Psoas muscle (tissue), 8 donors: Measurements from ENCODE around the gene FUBP1. TPM values are rescaled to one million over a fixed set of nuclear protein-coding genes. Genes with fewer than 3 reads are reported as not detected.
"Not testable (repeated sequence)": the region's sequence is repeated elsewhere in the genome, so short reads cannot be mapped to it uniquely, and the experiment has no call there.

Source experiments
- ATAC-seq, 4 donors: fragments of 200-7000 bp; cut with Tn5 transposase; one replicate each; pipeline ENCODE4 v1.9.1; 2020; ENCODE audit warnings: moderate library complexity in 3 of 4, mild to moderate bottlenecking in 2 of 4
- DNase-seq, 2 donors: peaks; one replicate each; pipeline ENCODE4 v3.0.0-alpha.2; 2020
- H3K27ac ChIP-seq: fragments of 200-600 bp; one replicate; pipeline ENCODE4 v1.8.0; 2022
- H3K27me3 ChIP-seq, 3 donors: fragments of 200-600 bp in 1 of 3; one replicate each; pipeline versions ENCODE4 v1.6.1 to v1.8.0; 2013 to 2022; ENCODE audit warnings: low read length in 2 of 3, mild to moderate bottlenecking in 2 of 3, moderate library complexity in 1 of 3; ENCODE audit not compliant: insufficient read depth in 3 of 3
- H3K36me3 ChIP-seq, 2 donors: fragments of 200-600 bp in 1 of 2; one replicate each; pipeline versions ENCODE4 v1.6.1 to v1.8.0; 2013 to 2022; ENCODE audit warnings: low read depth in 1 of 2, mild to moderate bottlenecking in 1 of 2, moderate library complexity in 1 of 2; ENCODE audit not compliant: insufficient read depth in 1 of 2
- H3K4me1 ChIP-seq: fragments of 200-600 bp; one replicate; pipeline ENCODE4 v1.8.0; 2022
- H3K4me3 ChIP-seq: fragments of 200-600 bp; one replicate; pipeline ENCODE4 v1.8.0; 2022; ENCODE audit warnings: mild to moderate bottlenecking
- H3K9me3 ChIP-seq: fragments of 200-600 bp; one replicate; pipeline ENCODE4 v1.8.0; 2022
- WGBS, 3 donors: extraction: QIAGEN DNeasy Blood & Tissue Kit; methylation state at CpG; one replicate each; pipeline versions ENCODE4 v1.1.6 to v1.1.7; 2013; 5-methylcytosine and 5-hydroxymethylcytosine counted together
- intact Hi-C, 2 donors: fragments of 100-400 bp; cut with DNase I; formaldehyde crosslinking; loops; one replicate each; pipeline versions ENCODE4 v1.11.0 to v1.14.2; 2022
- polyA plus RNA-seq, 3 donors: library from polyadenylated mRNA; stranded (reverse); fragments of 200-250 nt; gene quantifications; one replicate each; pipeline ENCODE4 v1.2.3, GENCODE V29; 2013
- total RNA-seq, 4 donors: library from RNA; stranded (reverse); fragmentation: NEBNext Ultra II Directional in 2 of 4; extraction: Animal tissue kit (Norgen Biotek cat#: 25700) in 2 of 4; gene quantifications; one replicate each; pipeline versions ENCODE4 v1.2.1 to v1.2.4, GENCODE V29; 2021 to 2023
- TF ChIP-seq, protein P1 (sequence below): fragments of 200-600 bp; IDR thresholded peaks from one replicate; pipeline ENCODE4 v1.8.0; 2022; ENCODE audit warnings: antibody characterized with exemption
- donor health status: healthy with polysubstance abuse.
- donor health status: DM: no; HTN: no; CAD: no; lungs with moderate emphysema.
- donor health status: Bipolar disorder and iron deficiency.
- donor health status: healthy.
- donor health status: DM: yes; HTN: yes; CAD: no.
- donor health status: DM: no; HTN: no; CAD: no.
- donor health status: DM: no; HTN: no; CAD: no.
- donor health status: DM: yes; HTN: yes; CAD: no.

Gene FUBP1
- total and polyA plus RNA-seq, 7 donors = 24.1 to 72.1 (median 50.9) TPM

- WGBS, 3 donors = 44 to 52% (median 51%) methylated on average over 1 of the region's 1 CpG
- TF ChIP-seq, protein P1, sequence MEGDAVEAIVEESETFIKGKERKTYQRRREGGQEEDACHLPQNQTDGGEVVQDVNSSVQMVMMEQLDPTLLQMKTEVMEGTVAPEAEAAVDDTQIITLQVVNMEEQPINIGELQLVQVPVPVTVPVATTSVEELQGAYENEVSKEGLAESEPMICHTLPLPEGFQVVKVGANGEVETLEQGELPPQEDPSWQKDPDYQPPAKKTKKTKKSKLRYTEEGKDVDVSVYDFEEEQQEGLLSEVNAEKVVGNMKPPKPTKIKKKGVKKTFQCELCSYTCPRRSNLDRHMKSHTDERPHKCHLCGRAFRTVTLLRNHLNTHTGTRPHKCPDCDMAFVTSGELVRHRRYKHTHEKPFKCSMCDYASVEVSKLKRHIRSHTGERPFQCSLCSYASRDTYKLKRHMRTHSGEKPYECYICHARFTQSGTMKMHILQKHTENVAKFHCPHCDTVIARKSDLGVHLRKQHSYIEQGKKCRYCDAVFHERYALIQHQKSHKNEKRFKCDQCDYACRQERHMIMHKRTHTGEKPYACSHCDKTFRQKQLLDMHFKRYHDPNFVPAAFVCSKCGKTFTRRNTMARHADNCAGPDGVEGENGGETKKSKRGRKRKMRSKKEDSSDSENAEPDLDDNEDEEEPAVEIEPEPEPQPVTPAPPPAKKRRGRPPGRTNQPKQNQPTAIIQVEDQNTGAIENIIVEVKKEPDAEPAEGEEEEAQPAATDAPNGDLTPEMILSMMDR = no peak
- no peaks in the 10 kb centered on the region for H3K27me3 ChIP-seq
- DNase-seq (no peak), ATAC-seq (no peak)
- peaks cover 0 to 99% of the 10 kb centered on the region in 2 donors for H3K36me3 ChIP-seq
- peaks cover 10% of the 10 kb centered on the region for H3K4me1 ChIP-seq
- H3K9me3 ChIP-seq = no peaks in the 10 kb centered on the region
- H3K4me3 ChIP-seq = no peak overlapping the region
- H3K27ac ChIP-seq = peak overlapping the region; percentile 25
- intact Hi-C loops = no loop called here
Observed at GRCh38 chr1:77925518-77925917, 53.4 kb downstream of the FUBP1 start.

GRCh38 chr1:77918918-77919317, 60.0 kb downstream of the FUBP1 start:
- H3K27me3 ChIP-seq, intact Hi-C loops, H3K4me1 ChIP-seq, H3K27ac ChIP-seq, ATAC-seq, H3K9me3 ChIP-seq, H3K4me3 ChIP-seq, DNase-seq: not testable (repeated sequence)
- 91 to 94% (median 93%) methylated on average over 5 of the region's 5 CpGs for WGBS, 3 donors
- H3K36me3 ChIP-seq = peaks cover 5 to 97% of the 10 kb centered on the region in 2 donors

GRCh38 chr1:77910116-77910515, 68.8 kb downstream of the FUBP1 start:
- H3K36me3 ChIP-seq = peaks cover 0 to 46% of the 10 kb centered on the region in 2 donors
- peaks cover 15% of the 10 kb centered on the region for H3K4me1 ChIP-seq
- 71 to 84% (median 81%) methylated on average over 4 of the region's 4 CpGs for WGBS, 3 donors
- no peaks in the 10 kb centered on the region for H3K27me3 ChIP-seq
- intact Hi-C loops = no loop called here
- no peaks in the 10 kb centered on the region for H3K9me3 ChIP-seq
- no peak overlapping the region for H3K4me3 ChIP-seq
- peak overlapping the region; percentile 54 for H3K27ac ChIP-seq
- TF ChIP-seq, protein P1 = no peak
- DNase-seq = no peak
- no peak for ATAC-seq

DNA sequence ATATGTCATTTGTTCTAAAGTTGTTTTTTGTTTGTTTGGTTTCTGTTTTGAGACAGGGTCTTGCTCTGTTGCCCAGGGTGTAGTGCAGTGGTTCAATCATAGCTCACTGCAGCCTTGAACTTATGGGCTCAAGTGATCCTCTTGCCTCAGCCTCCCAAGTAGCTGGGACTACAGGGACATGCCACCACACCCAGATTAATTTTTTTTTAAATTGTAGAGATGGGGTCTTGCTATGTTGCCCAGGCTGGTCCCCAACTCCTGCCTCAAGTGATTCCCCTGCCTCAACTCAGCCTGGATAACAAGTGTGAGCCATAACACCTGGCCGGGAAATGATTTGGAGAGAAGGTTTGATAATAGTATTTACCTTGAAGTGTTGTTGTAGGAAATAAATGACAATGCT, 72.2 kb downstream of the FUBP1 start:
- H3K36me3 ChIP-seq = peaks cover 0 to 37% of the 10 kb centered on the region in 2 donors
- H3K4me3 ChIP-seq = no peak overlapping the region
- DNase-seq (no peak), ATAC-seq (peak in 1 of 4 donors; percentile 10)
- H3K9me3 ChIP-seq = no peaks in the 10 kb centered on the region
- intact Hi-C loops = no loop called here
- peak overlapping the region; percentile 54 for H3K27ac ChIP-seq
- TF ChIP-seq, protein P1 = no peak
- peaks cover 46% of the 10 kb centered on the region for H3K4me1 ChIP-seq
- WGBS, 3 donors = 82 to 83% (median 83%) methylated on average over 1 of the region's 1 CpG
- H3K27me3 ChIP-seq = no peaks in the 10 kb centered on the region

GRCh38 chr1:77906019-77906545, 72.8 kb downstream of the FUBP1 start:
- 63 to 83% (median 66%) methylated on average over 2 of the region's 2 CpGs for WGBS, 3 donors
- Histone ChIP-seq H3K27me3 (no peaks in the 10 kb centered on the region), H3K36me3 (peaks cover 0 to 34% of the 10 kb centered on the region in 2 donors), H3K4me3 (no peak overlapping the region), H3K4me1 (peaks cover 47% of the 10 kb centered on the region), H3K27ac (peak overlapping the region; percentile 48), H3K9me3 (no peaks in the 10 kb centered on the region)
- intact Hi-C loops = no loop called here
- TF ChIP-seq, protein P1 = no peak
- DNase-seq = no peak
- no peak for ATAC-seq
